ENCODE measurements around the gene RAB17. TPM values are rescaled to one million over a fixed set of nuclear protein-coding genes. Genes with fewer than 3 reads are reported as not detected.

Gene RAB17
- total RNA-seq, 1 donor from 2014 or later, result 49.9 TPM

- H3K27me3 Mint-ChIP-seq, result peaks cover 19% of the 10 kb centered on the region
- no peak for TF ChIP-seq CTCF (IDR thresholded peaks at IDR 0.05; ENCODE audit: unreplicated experiment)
- H3K27ac Mint-ChIP-seq, result no peak overlapping the region
- no peak for DNase-seq (ENCODE audit: low spot score, unreplicated experiment)
- no peaks in the 10 kb centered on the region for H3K4me1 Mint-ChIP-seq (ENCODE audit: low read depth)
- H3K9me3 Mint-ChIP-seq (ENCODE audit: low read depth), result peaks cover 3% of the 10 kb centered on the region
- no peak overlapping the region for H3K4me3 Mint-ChIP-seq (ENCODE audit: low read depth)
- no peaks in the 10 kb centered on the region for H3K36me3 Mint-ChIP-seq (ENCODE audit: insufficient read depth)
These were observed 36.6 kb downstream of the RAB17 start for GRCh38 chr2:237553948-237554347.

- Mint-ChIP-seq H3K27ac (no peak overlapping the region), H3K4me1 (ENCODE audit: low read depth) (no peaks in the 10 kb centered on the region), H3K4me3 (ENCODE audit: low read depth) (no peak overlapping the region), H3K9me3 (ENCODE audit: low read depth) (peaks cover 3% of the 10 kb centered on the region), H3K27me3 (peaks cover 17% of the 10 kb centered on the region), H3K36me3 (ENCODE audit: insufficient read depth) (no peaks in the 10 kb centered on the region)
- no peak for TF ChIP-seq CTCF (IDR thresholded peaks at IDR 0.05; ENCODE audit: unreplicated experiment)
- no peak for DNase-seq (ENCODE audit: low spot score, unreplicated experiment)
These were observed 37.6 kb downstream of the RAB17 start for GRCh38 chr2:237552908-237553307.

- H3K27me3 Mint-ChIP-seq, result peaks cover 9% of the 10 kb centered on the region
- H3K27ac Mint-ChIP-seq, result no peak overlapping the region
These were observed 39.4 kb downstream of the RAB17 start for GRCh38 chr2:237551071-237551574.

GRCh38 chr2:237549643-237550415 is 40.7 kb downstream of the RAB17 start:
- Mint-ChIP-seq H3K4me3 (ENCODE audit: low read depth) (no peak overlapping the region), H3K36me3 (ENCODE audit: insufficient read depth) (no peaks in the 10 kb centered on the region), H3K27me3 (peaks cover 9% of the 10 kb centered on the region), H3K27ac (no peak overlapping the region), H3K9me3 (ENCODE audit: low read depth) (peaks cover 3% of the 10 kb centered on the region), H3K4me1 (ENCODE audit: low read depth) (peaks cover 4% of the 10 kb centered on the region)
- DNase-seq (ENCODE audit: low spot score, unreplicated experiment), result no peak
- no peak for TF ChIP-seq CTCF (IDR thresholded peaks at IDR 0.05; ENCODE audit: unreplicated experiment)

More at GRCh38 chr2:237551071-237551574, 39.4 kb downstream of the RAB17 start:
- H3K9me3 Mint-ChIP-seq (ENCODE audit: low read depth), result peaks cover 3% of the 10 kb centered on the region
- no peak for TF ChIP-seq CTCF (IDR thresholded peaks at IDR 0.05; ENCODE audit: unreplicated experiment)
- no peaks in the 10 kb centered on the region for H3K36me3 Mint-ChIP-seq (ENCODE audit: insufficient read depth)
- DNase-seq (ENCODE audit: low spot score, unreplicated experiment), result no peak
- peaks cover under 1% of the 10 kb centered on the region for H3K4me1 Mint-ChIP-seq (ENCODE audit: low read depth)
- H3K4me3 Mint-ChIP-seq (ENCODE audit: low read depth), result no peak overlapping the region

- Mint-ChIP-seq H3K9me3 (ENCODE audit: low read depth) (peaks cover 3% of the 10 kb centered on the region), H3K4me1 (ENCODE audit: low read depth) (peaks cover 4% of the 10 kb centered on the region), H3K4me3 (ENCODE audit: low read depth) (no peak overlapping the region), H3K36me3 (ENCODE audit: insufficient read depth) (no peaks in the 10 kb centered on the region), H3K27me3 (peaks cover 9% of the 10 kb centered on the region), H3K27ac (no peak overlapping the region)
- DNase-seq (ENCODE audit: low spot score, unreplicated experiment), result no peak
- TF ChIP-seq CTCF (IDR thresholded peaks at IDR 0.05; ENCODE audit: unreplicated experiment), result no peak
These were observed 41.3 kb downstream of the RAB17 start for GRCh38 chr2:237549216-237549615.
